NCI-H748 treated with DMSO at 0.1 percent for 48 hours (cell line): ENCODE data around the gene HEXB.
A peak's percentile ranks its signal among the peaks of the same experiment; 100 is the strongest.

Experiments used
- DNase-seq: peaks from one replicate; lab custom pipeline; 2025; lab: John Stamatoyannopoulos, UW

HEXB gene

DNA sequence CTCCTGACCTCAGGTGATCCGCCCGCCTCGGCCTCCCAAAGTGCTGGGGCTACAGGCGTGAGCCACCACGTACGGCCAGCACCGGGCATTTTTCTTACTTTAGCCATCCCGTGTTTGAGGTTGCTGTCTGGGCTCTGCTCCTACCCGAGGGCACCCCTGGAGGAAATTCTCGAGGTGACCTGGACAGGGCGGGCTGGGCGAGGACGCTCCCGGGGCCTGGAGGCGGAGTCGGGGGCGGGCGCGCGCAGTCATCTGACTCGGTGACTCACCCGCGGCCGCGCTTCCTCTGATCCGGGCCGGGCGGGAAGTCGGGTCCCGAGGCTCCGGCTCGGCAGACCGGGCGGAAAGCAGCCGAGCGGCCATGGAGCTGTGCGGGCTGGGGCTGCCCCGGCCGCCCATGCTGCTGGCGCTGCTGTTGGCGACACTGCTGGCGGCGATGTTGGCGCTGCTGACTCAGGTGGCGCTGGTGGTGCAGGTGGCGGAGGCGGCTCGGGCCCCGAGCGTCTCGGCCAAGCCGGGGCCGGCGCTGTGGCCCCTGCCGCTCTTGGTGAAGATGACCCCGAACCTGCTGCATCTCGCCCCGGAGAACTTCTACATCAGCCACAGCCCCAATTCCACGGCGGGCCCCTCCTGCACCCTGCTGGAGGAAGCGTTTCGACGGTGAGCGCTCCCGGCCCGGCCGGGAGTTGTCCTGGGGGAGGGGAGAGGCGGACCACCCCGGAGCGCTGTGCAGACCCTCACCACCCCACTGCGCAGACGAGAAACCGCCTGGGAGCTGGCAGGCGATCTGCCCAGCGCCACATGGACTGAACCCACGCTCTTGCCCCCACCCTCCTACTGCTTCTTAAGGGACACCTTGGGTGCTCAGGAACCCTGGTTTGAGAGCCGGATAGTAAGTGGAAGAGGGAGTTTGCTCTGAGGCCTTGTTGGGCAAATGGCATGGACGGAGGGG is at the start of gene HEXB:
Gene HEXB, plus strand, starts transcription at position 334 of the 952 bp plus-strand sequence. Its CDS starts 28 bp downstream, at position 362.
- peak; percentile 72 for DNase-seq

DNA sequence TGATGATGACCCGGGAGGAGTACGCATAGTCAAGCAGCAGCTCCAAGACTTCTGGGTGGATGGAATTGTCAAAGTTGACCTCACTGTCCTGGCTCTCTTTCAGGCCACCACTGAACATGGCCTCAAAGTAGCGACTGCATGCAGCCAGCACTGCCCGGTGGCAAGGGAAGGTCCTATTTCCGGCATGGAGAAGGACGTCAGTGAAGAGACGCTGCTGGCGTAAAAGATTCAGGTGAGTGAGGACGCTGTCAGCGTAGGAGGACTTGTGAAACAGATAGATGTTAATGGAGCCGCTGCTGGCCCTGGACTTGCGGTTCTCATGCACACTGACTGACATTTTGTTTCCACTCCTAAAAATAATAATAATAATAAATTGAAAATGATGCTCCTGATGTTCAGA is 48.9 kb upstream of the HEXB start:
- DNase-seq: no peak

DNA sequence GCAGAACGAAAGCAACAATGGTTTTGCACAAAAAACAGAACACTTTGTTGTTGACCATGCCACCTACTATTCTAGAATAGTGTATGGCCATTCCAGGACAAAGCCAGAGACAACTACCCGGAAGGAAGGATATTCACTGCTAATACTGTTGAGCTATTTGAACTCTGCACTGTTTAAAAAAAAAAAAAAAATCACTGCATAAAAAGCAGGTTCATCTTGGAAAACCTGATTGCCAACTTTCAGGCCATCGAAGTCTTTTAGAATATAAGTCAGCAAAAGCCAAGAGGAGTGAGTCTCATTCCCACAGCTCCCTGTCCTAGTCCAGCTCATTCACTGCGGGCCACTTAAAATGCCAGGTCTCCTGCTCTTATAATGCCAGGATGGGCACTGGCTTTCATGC is 48.5 kb upstream of the HEXB start:
- no peak for DNase-seq

DNA sequence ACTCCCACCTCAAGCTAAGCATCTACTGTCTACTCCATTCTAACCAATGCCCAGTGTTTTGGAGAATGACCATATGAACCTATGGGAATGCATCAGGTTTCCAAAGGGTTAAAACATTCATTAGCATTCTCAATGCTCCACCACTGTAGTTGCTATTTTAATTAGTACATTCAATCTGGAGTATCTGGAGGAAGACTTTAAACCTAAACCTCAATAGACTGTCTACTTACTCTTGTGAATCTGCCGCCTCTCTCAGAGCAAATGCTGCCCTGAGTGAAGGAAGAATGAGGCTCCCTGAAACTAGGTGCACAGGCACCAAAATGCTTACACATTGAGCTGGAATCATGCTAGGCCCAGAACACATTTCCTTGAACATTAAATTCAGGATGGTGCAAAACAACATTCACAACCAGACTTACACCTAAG is 46.5 kb upstream of the HEXB start:
- no peak for DNase-seq

DNA sequence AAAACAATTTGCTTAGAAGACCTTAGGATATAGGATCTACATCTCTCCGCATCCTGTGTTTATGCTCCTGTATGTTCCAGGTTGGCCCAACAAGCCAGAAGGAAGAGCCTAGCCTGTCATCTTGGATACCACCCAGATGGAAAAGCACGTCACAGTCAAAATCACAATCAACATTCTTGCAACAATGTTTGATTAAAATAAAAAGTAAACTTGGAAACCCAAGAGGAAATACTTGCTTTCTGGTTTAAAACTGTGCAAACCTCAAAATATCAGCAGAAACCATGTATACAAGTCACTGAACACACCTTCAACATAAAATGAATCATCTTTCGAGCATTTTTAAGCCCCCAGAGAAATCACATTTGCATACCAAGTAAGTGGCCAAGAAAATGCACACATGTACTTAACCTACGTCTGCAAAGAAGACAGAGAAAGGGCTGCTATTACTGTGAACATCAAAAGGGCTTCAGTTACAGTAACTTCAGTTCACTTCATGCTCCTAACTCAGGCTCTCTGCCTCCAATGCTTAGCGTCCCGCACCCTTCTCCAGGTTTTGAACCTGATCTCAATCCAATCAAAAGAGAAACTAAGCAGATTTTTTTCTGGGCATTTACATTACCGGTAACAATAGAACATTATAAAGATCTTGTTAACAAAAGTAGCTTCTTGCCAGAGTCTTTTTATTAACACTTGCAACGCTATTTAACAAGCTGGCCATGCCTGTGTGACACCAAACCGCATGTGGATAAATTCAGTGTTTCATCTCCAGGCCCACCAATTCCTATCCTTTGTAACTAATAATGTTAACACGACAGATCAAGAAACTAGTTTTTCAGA is 45.8 kb upstream of the HEXB start:
- no peak for DNase-seq

DNA sequence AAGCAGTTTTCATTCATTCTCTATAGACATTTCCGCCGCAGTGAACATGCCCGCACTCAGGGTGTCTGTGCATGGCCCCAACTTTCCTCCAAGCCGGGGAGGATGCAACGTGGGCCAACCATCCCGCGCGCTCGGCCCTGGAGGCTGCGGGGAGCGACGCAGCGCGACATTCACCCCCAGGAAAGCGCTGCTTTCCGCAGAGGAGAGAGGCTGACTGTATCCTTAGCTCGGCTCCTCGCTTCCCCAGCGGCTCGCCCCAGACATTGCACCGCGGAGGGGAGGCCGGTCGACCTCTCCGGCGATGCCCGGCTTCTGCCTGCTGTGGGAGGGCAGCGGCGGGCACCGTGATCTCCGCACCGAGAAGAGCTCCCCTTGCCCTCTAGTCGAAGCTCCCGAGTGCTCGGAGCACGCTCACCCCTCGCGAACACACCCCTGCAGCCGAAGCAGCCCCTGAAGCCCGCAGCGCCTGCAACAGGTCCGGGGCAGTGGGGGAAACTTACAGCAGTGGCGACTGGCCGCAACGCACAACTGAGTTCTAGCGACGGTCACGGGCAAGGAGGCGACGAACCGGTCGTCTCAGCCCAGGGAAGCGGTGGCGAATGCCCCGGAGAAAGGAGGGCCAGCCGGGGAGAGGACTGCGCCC is 45.1 kb upstream of the HEXB start:
- DNase-seq: no peak

DNA sequence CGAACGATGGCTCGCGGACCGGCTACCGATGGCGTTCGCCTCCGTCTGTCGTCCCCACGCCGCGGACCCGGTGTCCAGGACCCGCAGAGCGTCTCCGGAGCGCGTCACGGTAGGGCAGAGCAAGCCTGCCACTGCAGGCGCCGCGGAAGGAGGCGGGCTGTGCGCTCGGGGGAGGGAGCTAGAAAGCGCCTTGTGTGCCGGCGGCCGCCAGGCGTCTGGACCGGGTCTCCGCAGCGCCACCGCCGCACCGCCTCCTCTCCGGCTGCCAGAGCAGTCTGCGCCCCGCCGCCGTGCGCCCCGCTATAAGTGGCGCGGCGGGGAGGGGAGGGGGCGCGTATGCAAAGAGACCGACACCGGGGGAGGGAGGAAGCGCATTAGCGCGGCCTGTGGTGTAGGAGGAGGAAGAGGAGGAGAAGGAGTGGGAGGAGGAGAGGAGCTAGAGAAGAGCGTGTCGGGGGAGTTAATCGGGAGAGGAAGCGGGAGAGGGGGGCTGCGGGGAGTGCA is 44.5 kb upstream of the HEXB start, which contains the start of gene ENC1:
Gene ENC1, minus strand, starts transcription at position 279 of the 504 bp plus-strand sequence. CDS start 4,243 bp downstream, outside the sequence.
- peak; percentile 96 for DNase-seq

DNA sequence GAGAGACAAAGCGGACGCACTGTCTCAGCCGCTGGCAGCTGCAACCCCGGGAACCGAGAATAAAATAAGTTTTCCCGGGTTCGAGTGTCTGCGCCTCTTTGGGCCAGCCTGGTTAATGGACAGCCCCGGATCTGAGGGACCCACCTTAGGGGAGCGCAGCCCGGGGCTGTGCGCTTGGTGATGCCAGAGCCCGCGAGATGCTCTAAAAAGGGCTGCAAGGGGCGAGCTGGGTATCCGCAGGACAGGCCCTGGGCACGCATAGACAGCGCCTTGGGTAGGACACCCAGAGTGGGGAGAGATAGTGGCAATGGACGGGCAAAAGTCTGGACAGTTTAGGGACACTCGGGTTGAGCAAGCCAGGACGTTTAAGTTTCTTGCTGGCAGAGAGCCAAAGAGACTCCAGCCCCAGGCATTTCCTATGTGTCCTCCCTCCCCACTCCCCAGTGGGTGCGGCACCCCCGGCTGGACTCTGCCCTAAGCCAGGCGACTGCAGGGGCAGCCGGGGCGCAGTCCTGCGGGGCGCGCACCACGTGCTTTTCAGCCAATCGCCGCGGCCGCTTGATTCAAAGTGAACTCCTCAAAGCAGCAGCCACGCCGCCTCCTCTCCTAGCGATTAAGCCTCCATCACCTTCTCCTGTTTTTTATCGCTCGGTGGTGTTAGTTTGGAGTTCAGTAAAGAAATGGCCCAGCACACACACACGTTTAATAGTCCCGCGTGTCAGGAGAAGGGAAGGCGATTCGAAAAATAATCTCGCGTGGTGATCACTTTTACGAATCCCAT is 43.9 kb upstream of the HEXB start:
- DNase-seq: peak; percentile 92

DNA sequence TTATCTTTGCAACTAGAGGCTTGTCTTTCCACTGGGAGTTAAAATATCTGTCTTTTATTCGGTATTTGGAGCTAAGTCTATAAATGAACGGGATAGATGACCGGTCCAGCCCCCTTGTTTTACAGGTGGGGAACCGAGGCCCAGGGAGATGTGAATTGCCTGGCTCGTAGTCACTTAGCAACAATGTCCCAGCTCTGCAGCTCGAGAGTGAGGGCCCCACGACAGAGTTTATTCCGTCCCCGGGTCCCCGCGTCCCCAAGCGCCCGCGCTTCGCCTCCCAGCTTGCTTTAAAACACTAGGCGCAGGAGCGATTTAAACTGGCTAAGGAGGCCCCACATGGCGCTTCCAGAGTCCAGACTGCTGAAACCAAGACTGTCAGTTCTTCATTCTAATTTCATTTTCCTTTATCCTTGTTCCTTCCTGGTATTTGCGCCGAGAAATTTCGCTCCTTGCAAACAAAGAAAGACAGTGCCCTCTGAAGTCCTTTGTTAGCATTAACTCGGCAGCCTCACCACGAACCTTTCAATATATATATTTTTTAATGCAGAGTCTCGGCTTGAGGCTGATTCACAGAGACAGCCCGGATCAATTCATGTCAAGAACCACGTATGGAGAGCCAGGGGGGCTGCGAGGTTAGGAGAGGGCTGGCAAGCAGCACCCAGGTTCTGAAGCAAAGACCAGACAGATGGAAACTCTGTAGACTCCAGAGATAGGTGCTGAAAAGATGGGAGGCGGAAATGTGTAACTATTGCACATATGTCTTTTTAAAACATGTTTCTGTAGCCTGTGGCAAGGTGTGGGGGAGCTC is 43.1 kb upstream of the HEXB start:
- peak; percentile 65 for DNase-seq

DNA sequence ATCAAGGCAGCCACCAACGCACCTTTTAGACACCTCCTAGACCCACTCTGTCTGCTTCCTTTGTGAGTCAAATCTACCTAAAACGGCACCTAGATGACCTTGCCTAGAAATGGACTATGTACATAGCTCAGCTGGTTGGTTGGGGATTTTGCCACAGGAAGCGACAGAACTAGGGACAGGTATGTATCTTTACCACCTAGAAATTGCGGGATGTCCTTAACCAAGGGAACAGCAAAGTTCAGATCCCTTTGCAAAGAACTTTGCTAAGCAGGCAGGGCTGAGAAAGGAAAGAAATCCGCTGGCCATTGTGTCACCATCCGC is 42.5 kb upstream of the HEXB start:
- no peak for DNase-seq

DNA sequence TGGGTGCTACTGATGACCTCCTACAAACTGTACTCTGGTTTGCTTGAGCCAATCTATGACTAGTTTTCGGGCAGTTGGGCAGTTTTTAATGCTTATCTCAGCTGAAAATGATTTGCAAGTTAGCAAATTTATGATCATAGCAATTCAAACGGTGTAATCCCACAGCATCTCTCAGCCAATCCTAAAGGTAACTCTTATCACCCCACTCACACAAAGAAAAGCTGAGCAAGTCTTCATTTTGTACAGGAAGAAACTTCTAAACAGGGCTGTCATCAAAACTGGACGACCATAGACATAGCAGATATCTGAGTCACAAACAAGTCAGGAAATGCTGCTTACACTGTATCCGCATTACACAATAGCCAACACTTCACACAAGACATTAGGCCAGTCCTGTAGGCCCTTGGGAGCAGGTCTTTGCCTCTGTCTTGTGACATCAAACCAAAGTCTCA is 41.9 kb upstream of the HEXB start:
- no peak for DNase-seq

DNA sequence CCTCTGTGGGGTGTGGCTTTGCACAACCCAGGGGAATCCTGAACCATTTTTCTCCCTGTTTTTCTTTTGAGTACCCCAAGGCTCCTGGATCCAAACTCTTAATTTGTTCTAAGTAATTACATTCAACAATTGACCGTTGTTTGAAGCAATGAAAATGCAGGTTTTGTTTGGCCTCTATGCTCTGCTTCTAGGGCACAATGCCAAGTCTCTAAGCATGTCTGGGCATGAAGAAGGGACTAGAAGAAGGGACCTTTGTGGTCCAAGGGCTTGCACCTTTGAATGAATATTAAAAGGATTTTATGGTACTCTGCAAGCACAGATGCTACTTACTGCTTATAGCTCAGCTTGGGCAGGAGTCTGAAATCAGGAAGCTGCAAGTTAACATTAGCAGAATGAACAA is 37.9 kb upstream of the HEXB start:
- peak; percentile 94 for DNase-seq

DNA sequence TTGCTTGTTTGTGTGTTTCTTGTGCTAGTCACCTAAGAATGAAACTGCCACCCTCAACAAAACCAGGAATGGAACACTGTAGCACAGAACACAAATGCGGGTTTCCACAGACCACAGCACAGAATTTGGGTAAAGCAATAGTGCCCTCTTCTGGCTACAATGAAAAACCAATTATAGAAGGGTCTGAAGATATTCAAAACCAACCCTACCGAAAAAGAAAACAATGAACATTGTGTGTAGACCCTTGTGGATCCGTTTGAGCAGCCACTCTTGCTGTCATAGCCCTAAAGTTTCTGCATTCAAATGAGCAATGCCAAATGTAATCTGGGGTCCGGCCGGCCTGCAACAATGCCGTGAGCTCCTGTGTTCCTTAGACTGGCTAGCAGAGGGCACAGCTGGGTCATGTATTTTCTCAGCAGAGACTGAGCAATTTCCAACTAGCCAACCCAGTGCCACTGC is 36.2 kb upstream of the HEXB start:
- DNase-seq: peak; percentile 87

DNA sequence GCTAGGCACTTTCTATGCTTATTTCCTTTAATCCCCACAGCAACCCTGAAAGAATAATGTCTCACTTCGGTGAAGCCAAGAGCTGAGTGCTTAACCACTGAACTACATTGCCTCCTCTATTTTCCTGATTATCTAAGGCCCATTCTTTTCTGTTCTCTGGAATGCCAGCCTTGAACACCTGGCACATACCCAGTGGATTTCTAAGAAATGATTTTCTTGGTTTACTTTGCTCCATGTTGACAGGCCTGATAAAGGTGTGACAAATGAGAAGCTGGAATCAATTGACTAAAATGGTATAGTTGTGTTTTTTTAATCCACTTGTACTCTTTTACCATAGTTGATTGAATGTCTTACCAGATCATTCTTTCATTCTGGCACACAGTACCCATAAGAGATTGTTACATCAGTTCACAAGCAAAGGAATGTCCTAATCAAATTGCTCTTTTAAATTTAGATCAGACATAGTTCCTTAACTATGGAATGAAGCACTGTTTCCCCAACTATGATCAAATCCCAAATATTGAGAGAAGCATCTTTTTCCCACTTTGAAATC is 35.5 kb upstream of the HEXB start:
- DNase-seq: no peak

DNA sequence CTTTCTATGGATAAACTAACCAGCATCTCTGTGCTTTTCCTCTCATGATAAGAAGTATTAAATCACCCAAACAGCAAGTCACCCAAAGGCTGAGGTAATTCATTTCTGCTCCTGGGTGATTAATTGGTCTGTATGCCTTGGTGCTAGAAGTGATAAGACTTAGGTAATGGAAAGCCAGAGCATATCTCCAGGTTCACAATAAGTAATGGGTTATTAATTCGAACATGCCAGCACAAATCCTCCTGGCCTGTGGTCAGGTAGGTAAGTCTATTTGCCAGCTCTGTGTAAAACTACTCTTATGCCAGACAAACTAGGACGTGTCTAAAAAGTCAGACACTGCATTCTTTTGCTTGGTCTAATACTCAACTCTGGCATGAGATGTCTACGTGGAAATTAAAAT is 33.3 kb upstream of the HEXB start:
- no peak for DNase-seq

DNA sequence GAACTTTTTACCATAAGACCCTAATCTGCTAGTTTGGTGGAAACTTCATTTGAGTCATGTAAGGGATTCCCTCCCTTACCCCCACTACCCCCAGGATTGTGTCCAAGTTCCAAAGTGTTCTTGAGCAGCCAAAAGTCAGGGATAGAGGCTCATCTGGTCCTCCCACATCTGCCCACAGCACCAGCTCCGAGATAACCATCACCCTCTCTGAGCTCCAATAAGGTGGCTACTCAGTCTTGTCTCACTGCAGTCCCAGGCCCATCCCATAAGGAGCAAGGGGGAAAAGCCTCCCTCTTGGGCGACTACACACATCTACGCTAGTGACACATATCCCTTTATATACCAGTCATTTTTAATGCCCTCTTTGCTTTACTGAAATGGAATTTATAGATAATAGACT is 32.5 kb upstream of the HEXB start:
- no peak for DNase-seq

DNA sequence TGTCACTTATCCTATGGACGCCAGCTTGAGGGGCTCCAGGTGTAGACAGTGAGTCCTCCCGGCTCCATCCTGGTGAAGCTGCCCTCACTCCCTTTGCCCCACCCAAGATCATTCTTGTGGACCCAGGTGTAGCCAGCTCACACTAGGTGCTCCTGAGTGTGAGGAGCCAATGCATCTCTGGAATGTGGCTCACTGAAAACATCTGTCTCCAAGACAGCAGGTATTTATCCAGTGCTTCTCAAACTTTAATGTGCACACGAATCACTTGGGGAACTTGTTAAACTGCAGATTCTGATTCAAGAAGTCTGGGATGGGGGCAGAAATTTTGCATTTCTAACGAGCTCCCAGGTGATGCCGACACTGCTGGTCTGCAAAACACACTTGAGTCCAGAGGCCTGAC is 31.0 kb upstream of the HEXB start:
- DNase-seq: no peak

DNA sequence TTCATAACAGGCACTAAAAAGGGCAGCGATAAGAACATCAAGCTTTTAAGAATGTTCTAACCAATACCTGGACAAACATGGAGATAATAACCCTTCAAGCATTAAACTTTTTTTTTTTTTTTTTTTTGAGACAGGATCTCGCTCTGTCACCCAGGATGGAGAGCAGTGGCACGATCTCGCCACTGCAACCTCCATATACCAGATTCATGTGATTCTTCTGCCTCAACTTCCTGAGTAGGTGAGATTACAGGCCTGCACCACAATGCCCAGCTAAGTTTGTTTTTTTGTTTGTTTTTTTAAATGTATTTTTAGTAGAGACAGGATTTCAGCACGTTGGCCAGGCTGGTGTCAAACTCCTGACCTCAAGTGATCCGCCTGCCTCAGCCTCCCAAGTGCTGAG is 29.8 kb upstream of the HEXB start:
- no peak for DNase-seq

DNA sequence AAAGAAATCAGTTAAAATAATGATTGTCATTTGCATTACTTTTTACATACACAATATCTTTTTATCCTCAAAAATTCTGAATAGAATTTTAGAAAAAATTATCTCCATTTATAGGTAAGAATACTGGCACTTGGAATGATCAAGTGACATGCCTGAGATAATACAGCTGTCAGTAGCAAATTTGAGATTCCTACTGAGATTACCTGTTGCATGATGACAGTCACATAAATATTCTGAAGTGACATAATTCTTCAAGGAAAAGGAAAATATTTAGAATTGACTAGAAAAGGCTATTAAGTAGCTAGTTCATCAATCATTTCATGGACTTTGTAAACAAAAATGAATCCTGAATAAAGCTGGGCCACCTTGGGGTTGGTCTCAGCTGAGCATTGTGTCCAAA is 29.3 kb upstream of the HEXB start:
- DNase-seq: no peak

DNA sequence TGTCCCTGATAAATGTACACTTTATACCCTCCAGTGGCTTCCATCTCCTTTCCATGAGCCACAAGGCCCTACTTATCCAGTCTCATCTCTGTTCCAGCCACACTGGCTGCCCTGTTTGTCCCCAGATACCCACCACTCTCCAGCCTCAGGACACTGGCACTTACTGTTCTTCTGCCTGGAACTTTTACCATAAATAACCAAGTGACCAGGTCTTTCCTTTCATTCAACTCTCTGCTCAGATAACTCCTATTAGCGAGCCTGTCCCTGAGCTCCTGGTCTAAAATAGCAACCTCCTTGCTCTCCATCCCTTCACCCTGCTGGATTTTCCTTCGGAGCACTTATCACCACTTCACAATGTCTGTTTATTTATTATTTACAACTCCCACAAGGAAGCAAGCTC is 27.9 kb upstream of the HEXB start:
- DNase-seq: no peak
